Testis (tissue), 2 donors: ENCODE results near the gene UCHL5.
"Not testable (repeated sequence)": the region's sequence is repeated elsewhere in the genome, so short reads cannot be mapped to it uniquely, and the experiment has no call there.

Source experiments
- POLR2A ChIP-seq: fragments of 450-650 bp; IDR thresholded peaks from one replicate; pipeline ENCODE4 v1.6.1; 2017; ENCODE audit warnings: antibody characterized with exemption, mild to moderate bottlenecking, moderate library complexity
- TF ChIP-seq, protein P1 (sequence below), 3 experiments: fragments of 450-650 bp in 2 of 3; fragments of 200-600 bp in 1 of 3; sonication (generic) in 1 of 3; IDR thresholded peaks; one replicate each; pipeline ENCODE4 v1.5.1; 2016 to 2019; ENCODE audit warnings: antibody characterized with exemption in 3 of 3, mild to moderate bottlenecking in 2 of 3, moderate library complexity in 1 of 3

DNA sequence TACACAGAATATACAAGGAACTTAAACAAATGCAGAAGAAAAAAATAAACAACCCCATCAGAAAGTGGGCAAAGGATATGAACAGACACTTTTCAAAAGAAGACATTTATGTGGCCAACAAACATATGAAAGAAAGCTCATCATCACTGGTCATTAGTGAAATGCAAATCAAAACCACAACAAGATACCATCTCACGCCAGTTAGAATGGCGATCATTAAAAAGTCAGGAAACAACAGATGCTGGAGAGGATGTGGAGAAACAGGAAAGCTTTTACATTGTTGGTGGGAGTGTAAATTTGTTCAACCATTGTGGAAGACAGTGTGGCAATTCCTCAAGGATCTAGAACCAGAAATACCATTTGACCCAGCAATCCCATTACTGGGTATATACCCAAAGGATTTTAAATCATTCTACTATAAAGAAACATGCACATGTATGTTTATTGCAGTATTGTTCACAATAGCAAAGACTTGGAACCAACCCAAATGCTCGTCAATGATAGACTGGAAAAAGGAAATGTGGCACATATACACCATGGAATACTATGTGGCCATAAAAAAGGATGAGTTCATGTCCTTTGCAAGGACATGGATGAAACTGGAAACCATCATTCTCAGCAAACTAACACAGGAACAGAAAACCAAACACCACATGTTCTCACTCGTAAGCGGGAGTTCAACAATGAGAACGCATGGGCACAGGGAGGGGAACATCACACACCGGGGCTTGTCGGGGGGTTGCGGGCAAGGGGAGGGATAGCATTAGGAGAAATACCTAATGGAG, 26.3 kb downstream of the UCHL5 start:
- not testable (repeated sequence) for TF ChIP-seq POLR2A
- TF ChIP-seq, protein P1, sequence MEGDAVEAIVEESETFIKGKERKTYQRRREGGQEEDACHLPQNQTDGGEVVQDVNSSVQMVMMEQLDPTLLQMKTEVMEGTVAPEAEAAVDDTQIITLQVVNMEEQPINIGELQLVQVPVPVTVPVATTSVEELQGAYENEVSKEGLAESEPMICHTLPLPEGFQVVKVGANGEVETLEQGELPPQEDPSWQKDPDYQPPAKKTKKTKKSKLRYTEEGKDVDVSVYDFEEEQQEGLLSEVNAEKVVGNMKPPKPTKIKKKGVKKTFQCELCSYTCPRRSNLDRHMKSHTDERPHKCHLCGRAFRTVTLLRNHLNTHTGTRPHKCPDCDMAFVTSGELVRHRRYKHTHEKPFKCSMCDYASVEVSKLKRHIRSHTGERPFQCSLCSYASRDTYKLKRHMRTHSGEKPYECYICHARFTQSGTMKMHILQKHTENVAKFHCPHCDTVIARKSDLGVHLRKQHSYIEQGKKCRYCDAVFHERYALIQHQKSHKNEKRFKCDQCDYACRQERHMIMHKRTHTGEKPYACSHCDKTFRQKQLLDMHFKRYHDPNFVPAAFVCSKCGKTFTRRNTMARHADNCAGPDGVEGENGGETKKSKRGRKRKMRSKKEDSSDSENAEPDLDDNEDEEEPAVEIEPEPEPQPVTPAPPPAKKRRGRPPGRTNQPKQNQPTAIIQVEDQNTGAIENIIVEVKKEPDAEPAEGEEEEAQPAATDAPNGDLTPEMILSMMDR (IDR thresholded peaks at IDR 0.05): not testable (repeated sequence)
